ENCODE results near the gene ARMC10.
"Not testable (repeated sequence)": the region's sequence is repeated elsewhere in the genome, so short reads cannot be mapped to it uniquely, and the experiment has no call there.

The ARMC10 gene

GRCh38 chr7:103037476-103037822 lies 37.5 kb upstream of the ARMC10 start:
- H3K79me2 ChIP-seq (ENCODE audit: insufficient read depth, low read depth), result no peaks in the 10 kb centered on the region
- H3K36me3 ChIP-seq (ENCODE audit: insufficient read depth), result no peaks in the 10 kb centered on the region
- H3K27me3 ChIP-seq (ENCODE audit: insufficient read depth, low read depth), result no peaks in the 10 kb centered on the region
- H3K4me1 ChIP-seq (ENCODE audit: low read depth, poor library complexity, severe bottlenecking), result no peaks in the 10 kb centered on the region
- no peak overlapping the region for H2AFZ ChIP-seq (ENCODE audit: low read depth)
- no peaks in the 10 kb centered on the region for H4K20me1 ChIP-seq (ENCODE audit: insufficient read depth)
- H3K4me3 ChIP-seq (IDR thresholded peaks at IDR 0.05; ENCODE audit: insufficient read depth, low read depth, low read length), result no peak overlapping the region
- H3K4me2 ChIP-seq, result no peak overlapping the region
- H3K27ac ChIP-seq, result no peak overlapping the region
- no peak overlapping the region for H3K9ac ChIP-seq
- no peak for TF ChIP-seq CTCF (conservative IDR thresholded peaks at IDR 0.05; ENCODE audit: low read depth, low read length)

GRCh38 chr7:103037823-103038739 lies 36.9 kb upstream of the ARMC10 start:
- not testable (repeated sequence) for H2AFZ ChIP-seq (ENCODE audit: low read depth); H3K27me3 ChIP-seq (ENCODE audit: insufficient read depth, low read depth); H3K4me2 ChIP-seq; H3K9ac ChIP-seq; H3K4me1 ChIP-seq (ENCODE audit: low read depth, poor library complexity, severe bottlenecking); H3K4me3 ChIP-seq (IDR thresholded peaks at IDR 0.05; ENCODE audit: insufficient read depth, low read depth, low read length); H3K79me2 ChIP-seq (ENCODE audit: insufficient read depth, low read depth); H3K27ac ChIP-seq; H4K20me1 ChIP-seq (ENCODE audit: insufficient read depth); H3K36me3 ChIP-seq (ENCODE audit: insufficient read depth)

- not testable (repeated sequence) for H3K4me2 ChIP-seq; H3K79me2 ChIP-seq (ENCODE audit: insufficient read depth, low read depth); H4K20me1 ChIP-seq (ENCODE audit: insufficient read depth); H2AFZ ChIP-seq (ENCODE audit: low read depth); H3K27me3 ChIP-seq (ENCODE audit: insufficient read depth, low read depth); H3K36me3 ChIP-seq (ENCODE audit: insufficient read depth); H3K9ac ChIP-seq; H3K27ac ChIP-seq; H3K4me1 ChIP-seq (ENCODE audit: low read depth, poor library complexity, severe bottlenecking); H3K4me3 ChIP-seq (IDR thresholded peaks at IDR 0.05; ENCODE audit: insufficient read depth, low read depth, low read length)
These were observed 33.1 kb upstream of the ARMC10 start for GRCh38 chr7:103041815-103042214.

DNA sequence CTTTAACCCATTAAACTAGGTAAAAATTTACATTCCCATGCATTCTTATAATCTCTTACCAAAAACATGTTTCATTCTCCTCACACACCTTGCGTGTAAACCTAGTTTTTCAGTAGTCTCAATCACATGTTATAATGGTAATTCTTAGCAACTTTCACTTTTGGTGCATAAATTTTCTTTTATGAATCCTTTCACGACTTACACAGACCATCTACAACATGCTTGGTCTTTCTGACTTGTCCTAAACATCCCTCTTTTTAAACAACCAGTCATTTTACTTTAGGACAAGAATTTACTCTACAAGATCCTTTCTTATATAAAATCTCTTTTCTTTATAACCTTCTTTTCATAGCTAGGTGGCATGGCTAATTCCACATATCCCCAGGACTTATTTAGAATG lies 26.1 kb upstream of the ARMC10 start:
- H3K4me1 ChIP-seq (ENCODE audit: low read depth, poor library complexity, severe bottlenecking), result no peaks in the 10 kb centered on the region
- H3K36me3 ChIP-seq (ENCODE audit: insufficient read depth), result no peaks in the 10 kb centered on the region
- no peak overlapping the region for H3K4me2 ChIP-seq
- no peak overlapping the region for H3K4me3 ChIP-seq (IDR thresholded peaks at IDR 0.05; ENCODE audit: insufficient read depth, low read depth, low read length)
- no peak overlapping the region for H3K9ac ChIP-seq
- TF ChIP-seq CTCF (conservative IDR thresholded peaks at IDR 0.05; ENCODE audit: low read depth, low read length), result no peak
- no peaks in the 10 kb centered on the region for H3K27me3 ChIP-seq (ENCODE audit: insufficient read depth, low read depth)
- H3K27ac ChIP-seq, result no peak overlapping the region
- no peaks in the 10 kb centered on the region for H4K20me1 ChIP-seq (ENCODE audit: insufficient read depth)
- H2AFZ ChIP-seq (ENCODE audit: low read depth), result no peak overlapping the region
- H3K79me2 ChIP-seq (ENCODE audit: insufficient read depth, low read depth), result no peaks in the 10 kb centered on the region

GRCh38 chr7:103051519-103051918 lies 23.4 kb upstream of the ARMC10 start:
- Histone ChIP-seq H3K27ac (no peak overlapping the region), H3K4me1 (ENCODE audit: low read depth, poor library complexity, severe bottlenecking) (no peaks in the 10 kb centered on the region), H4K20me1 (ENCODE audit: insufficient read depth) (no peaks in the 10 kb centered on the region), H3K4me2 (no peak overlapping the region), H2AFZ (ENCODE audit: low read depth) (no peak overlapping the region), H3K36me3 (ENCODE audit: insufficient read depth) (no peaks in the 10 kb centered on the region), H3K4me3 (IDR thresholded peaks at IDR 0.05; ENCODE audit: insufficient read depth, low read depth, low read length) (no peak overlapping the region), H3K27me3 (ENCODE audit: insufficient read depth, low read depth) (no peaks in the 10 kb centered on the region), H3K9ac (no peak overlapping the region), H3K79me2 (ENCODE audit: insufficient read depth, low read depth) (no peaks in the 10 kb centered on the region)
- TF ChIP-seq CTCF (conservative IDR thresholded peaks at IDR 0.05; ENCODE audit: low read depth, low read length), result no peak

DNA sequence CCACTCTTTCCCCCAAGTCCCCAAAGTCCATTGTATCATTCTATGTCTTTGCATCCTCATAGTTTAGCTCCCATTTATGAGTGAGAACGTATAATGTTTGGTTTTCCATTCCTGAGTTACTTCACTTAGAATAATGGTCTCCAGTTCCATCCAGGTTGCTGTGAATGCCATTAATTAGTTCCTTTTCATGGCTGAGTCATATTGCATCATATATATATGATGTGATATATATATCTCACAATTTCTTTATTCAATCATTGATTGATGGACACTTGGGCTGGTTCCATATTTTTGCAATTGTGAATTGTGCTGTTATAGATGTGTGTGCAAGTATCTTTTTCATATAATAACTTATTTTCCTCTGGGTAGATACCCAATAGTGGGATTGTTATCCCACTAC lies 18.9 kb upstream of the ARMC10 start:
- H3K27me3 ChIP-seq (ENCODE audit: insufficient read depth, low read depth); H3K4me2 ChIP-seq; H2AFZ ChIP-seq (ENCODE audit: low read depth); H3K4me1 ChIP-seq (ENCODE audit: low read depth, poor library complexity, severe bottlenecking); H3K36me3 ChIP-seq (ENCODE audit: insufficient read depth); H3K4me3 ChIP-seq (IDR thresholded peaks at IDR 0.05; ENCODE audit: insufficient read depth, low read depth, low read length); H3K79me2 ChIP-seq (ENCODE audit: insufficient read depth, low read depth); H3K9ac ChIP-seq; H4K20me1 ChIP-seq (ENCODE audit: insufficient read depth); H3K27ac ChIP-seq: not testable (repeated sequence)
